Measurements from ENCODE around the gene ABCC9. TPM values are rescaled to one million over a fixed set of nuclear protein-coding genes. Genes with fewer than 3 reads are reported as not detected.

ABCC9 gene
- total and polyA plus RNA-seq, 9 donors = 4.9 to 54.8 (median 19.0) TPM

GRCh38 chr12:21771311-21771710 lies 169.9 kb downstream of the ABCC9 start:
- Histone ChIP-seq H3K4me1 (ENCODE audit: insufficient read depth) (no peaks in the 10 kb centered on the region), H3K9me3 (no peaks in the 10 kb centered on the region), H3K36me3 (no peaks in the 10 kb centered on the region), H3K27me3 (no peaks in the 10 kb centered on the region), H3K27ac (no peak overlapping the region), H3K4me3 (no peak overlapping the region)
- DNase-seq = no peak
- intact Hi-C loops (cut with DNase I) = loop anchor here in 2 of 4 donors (5.0 to 10.0 kb wide), 2 partner anchors 63 to 171 kb away; partner anchors contain the start of gene ABCC9 (in 2 of the 2)
- no peak for TF ChIP-seq POLR2A (IDR thresholded peaks at IDR 0.05)
- TF ChIP-seq EP300 (IDR thresholded peaks at IDR 0.05) = no peak
- no peak for TF ChIP-seq CTCF (IDR thresholded peaks at IDR 0.05)
- 23 to 46% (median 34%) methylated on average over 1 of the region's 1 CpG for WGBS, 3 donors

GRCh38 chr12:21769307-21769706 lies 171.9 kb downstream of the ABCC9 start:
- Histone ChIP-seq H3K36me3 (no peaks in the 10 kb centered on the region), H3K27me3 (no peaks in the 10 kb centered on the region), H3K27ac (no peak overlapping the region), H3K4me3 (no peak overlapping the region), H3K9me3 (no peaks in the 10 kb centered on the region), H3K4me1 (ENCODE audit: insufficient read depth) (no peaks in the 10 kb centered on the region)
- intact Hi-C loops (cut with DNase I) = loop anchor here in 2 of 4 donors (10.0 kb wide), 2 partner anchors 55 to 175 kb away; partner anchors contain the start of gene ABCC9 (in 1 of the 2)
- DNase-seq = no peak
- WGBS, 3 donors = 85 to 88% (median 88%) methylated on average over 2 of the region's 2 CpGs
- TF ChIP-seq POLR2A (IDR thresholded peaks at IDR 0.05) = no peak
- no peak for TF ChIP-seq CTCF (IDR thresholded peaks at IDR 0.05)
- no peak for TF ChIP-seq EP300 (IDR thresholded peaks at IDR 0.05)

- Histone ChIP-seq H3K4me1 (ENCODE audit: insufficient read depth) (no peaks in the 10 kb centered on the region), H3K9me3 (no peaks in the 10 kb centered on the region), H3K27ac (no peak overlapping the region), H3K4me3 (no peak overlapping the region), H3K36me3 (no peaks in the 10 kb centered on the region), H3K27me3 (no peaks in the 10 kb centered on the region)
- intact Hi-C loops (cut with DNase I) = loop anchor here in 2 of 4 donors (10.0 kb wide), 2 partner anchors 52 to 178 kb away; partner anchors contain the start of gene ABCC9 (in 1 of the 2)
- DNase-seq = no peak
- WGBS, 3 donors = 91 to 94% (median 92%) methylated on average over 2 of the region's 2 CpGs
- no peak for TF ChIP-seq POLR2A (IDR thresholded peaks at IDR 0.05)
- TF ChIP-seq CTCF (IDR thresholded peaks at IDR 0.05) = no peak
- no peak for TF ChIP-seq EP300 (IDR thresholded peaks at IDR 0.05)
Measured at GRCh38 chr12:21766403-21766802, 174.8 kb downstream of the ABCC9 start.

GRCh38 chr12:21764950-21765349 lies 176.3 kb downstream of the ABCC9 start:
- no peak for DNase-seq
- Histone ChIP-seq H3K27ac (no peak overlapping the region), H3K4me1 (ENCODE audit: insufficient read depth) (no peaks in the 10 kb centered on the region), H3K4me3 (no peak overlapping the region), H3K36me3 (no peaks in the 10 kb centered on the region), H3K27me3 (no peaks in the 10 kb centered on the region), H3K9me3 (no peaks in the 10 kb centered on the region)
- 88 to 95% (median 94%) methylated on average over 4 of the region's 4 CpGs for WGBS, 3 donors
- no peak for TF ChIP-seq POLR2A (IDR thresholded peaks at IDR 0.05)
- TF ChIP-seq EP300 (IDR thresholded peaks at IDR 0.05) = no peak
- TF ChIP-seq CTCF (IDR thresholded peaks at IDR 0.05) = no peak
- intact Hi-C loops (cut with DNase I) = loop anchor here in 2 of 4 donors (10.0 kb wide), 2 partner anchors 50 to 180 kb away; partner anchors contain the start of gene ABCC9 (in 1 of the 2)

Measured in ovary (tissue), 9 donors.